Ascending aorta (tissue), 2 donors: ENCODE data around the gene ARHGAP26. TPM values are rescaled to one million over a fixed set of nuclear protein-coding genes. Genes with fewer than 3 reads are reported as not detected.

Experiments
- DNase-seq, 2 donors: peaks; one replicate each; pipeline ENCODE4 v3.0.0-alpha.2; 2019; ENCODE audit warnings: low spot score in 2 of 2
- H3K27ac ChIP-seq, 2 donors: fragments of 200-600 bp; sonication (generic); one replicate each; pipeline ENCODE4 v1.5.1; 2016 to 2017; ENCODE audit warnings: mild to moderate bottlenecking in 1 of 2
- H3K27me3 ChIP-seq: fragments of 200-600 bp; sonication (generic); one replicate; pipeline ENCODE4 v1.5.1; 2017
- H3K36me3 ChIP-seq, 2 donors: fragments of 200-600 bp; sonication (generic); one replicate each; pipeline ENCODE4 v1.5.1; 2016
- H3K4me1 ChIP-seq, 2 donors: fragments of 200-600 bp; sonication (generic); one replicate each; pipeline ENCODE4 v1.5.1; 2016 to 2017; ENCODE audit warnings: mild to moderate bottlenecking in 1 of 2
- H3K4me3 ChIP-seq, 2 donors: fragments of 200-600 bp; sonication (generic); one replicate each; pipeline ENCODE4 v1.5.1; 2016 to 2017; ENCODE audit warnings: mild to moderate bottlenecking in 1 of 2
- H3K9me3 ChIP-seq, 2 donors: fragments of 200-600 bp; sonication (generic); one replicate each; pipeline ENCODE4 v1.5.1; 2016
- intact Hi-C: fragments of 100-400 bp; cut with DNase I; formaldehyde crosslinking; loops from one replicate; pipeline ENCODE4 v1.15.1; 2023
- total RNA-seq: library from RNA; depleted of rRNA; stranded (reverse); fragments of >200 nt; gene quantifications from one replicate; pipeline ENCODE4 v1.1.0, GENCODE V29; 2016
- TF ChIP-seq, protein P1 (sequence below), 3 experiments: fragments of 200-600 bp in 2 of 3; fragments of 450-650 bp in 1 of 3; sonication (generic) in 2 of 3; IDR thresholded peaks; one replicate each; pipeline ENCODE4 v1.5.1; 2016 to 2019; ENCODE audit warnings: antibody characterized with exemption in 3 of 3, mild to moderate bottlenecking in 1 of 3, moderate library complexity in 1 of 3

ARHGAP26 gene
- total RNA-seq, 1 donor from 2014 or later = 34.9 TPM

DNA sequence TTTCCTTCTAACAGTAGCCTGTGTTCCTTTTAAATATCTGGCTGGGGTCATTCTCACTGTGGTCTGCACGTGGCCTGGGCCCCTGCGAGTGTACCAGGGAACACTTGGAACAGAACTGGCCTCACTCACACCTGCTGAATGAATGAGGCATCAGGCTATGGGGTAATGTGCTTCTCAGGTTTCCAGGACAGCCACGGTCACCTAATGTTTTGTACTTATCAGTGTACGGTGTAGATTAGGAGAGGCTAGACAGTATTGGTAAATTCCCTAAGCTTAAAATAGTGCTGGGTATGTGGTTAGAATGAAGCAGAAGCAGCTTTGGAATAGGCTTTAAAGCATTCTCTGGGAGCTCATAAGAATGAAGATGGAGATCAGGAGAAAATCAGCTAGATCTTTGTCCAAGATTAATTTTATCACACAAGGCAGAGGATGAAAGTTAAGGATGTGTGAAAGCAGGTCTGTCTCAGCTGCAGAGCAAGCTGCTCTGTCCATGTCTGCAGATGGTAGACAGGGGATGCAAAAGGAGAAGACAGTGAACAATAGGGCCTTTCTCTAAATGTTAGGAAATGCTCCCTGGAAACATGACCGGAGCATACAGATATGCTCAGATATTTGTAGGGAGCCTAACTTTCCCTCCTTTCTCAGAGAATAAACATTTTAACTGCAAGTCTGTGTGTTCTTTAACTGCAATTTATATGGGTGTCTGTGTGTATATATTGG, 365.8 kb downstream of the ARHGAP26 start:
- intact Hi-C loops = no loop called here

DNA sequence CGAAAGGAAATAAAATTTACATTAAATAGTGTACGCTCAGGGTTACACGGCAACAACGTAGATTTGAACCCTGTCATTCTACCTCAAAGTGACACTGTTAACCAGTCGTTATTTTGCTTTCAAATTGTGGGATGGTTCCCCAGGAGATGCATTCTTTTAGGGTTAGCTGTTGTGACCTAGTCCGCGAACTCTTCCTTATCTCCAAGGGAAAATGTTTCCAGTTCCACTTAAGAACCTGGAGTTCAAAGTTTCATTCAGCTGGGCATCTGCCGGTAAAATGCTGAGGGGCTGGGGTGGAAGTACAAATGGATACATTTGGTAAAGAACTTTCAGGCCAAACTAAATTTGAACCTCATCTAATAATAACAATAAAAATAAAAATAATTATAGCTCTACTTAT, 368.7 kb downstream of the ARHGAP26 start:
- DNase-seq = no peak
- Histone ChIP-seq H3K4me3 (no peak overlapping the region), H3K27me3 (no peaks in the 10 kb centered on the region), H3K36me3 (peaks cover 0 to 3% of the 10 kb centered on the region in 2 donors), H3K4me1 (peaks cover 11 to 31% of the 10 kb centered on the region in 2 donors), H3K9me3 (no peaks in the 10 kb centered on the region), H3K27ac (no peak overlapping the region)
- TF ChIP-seq, protein P1, sequence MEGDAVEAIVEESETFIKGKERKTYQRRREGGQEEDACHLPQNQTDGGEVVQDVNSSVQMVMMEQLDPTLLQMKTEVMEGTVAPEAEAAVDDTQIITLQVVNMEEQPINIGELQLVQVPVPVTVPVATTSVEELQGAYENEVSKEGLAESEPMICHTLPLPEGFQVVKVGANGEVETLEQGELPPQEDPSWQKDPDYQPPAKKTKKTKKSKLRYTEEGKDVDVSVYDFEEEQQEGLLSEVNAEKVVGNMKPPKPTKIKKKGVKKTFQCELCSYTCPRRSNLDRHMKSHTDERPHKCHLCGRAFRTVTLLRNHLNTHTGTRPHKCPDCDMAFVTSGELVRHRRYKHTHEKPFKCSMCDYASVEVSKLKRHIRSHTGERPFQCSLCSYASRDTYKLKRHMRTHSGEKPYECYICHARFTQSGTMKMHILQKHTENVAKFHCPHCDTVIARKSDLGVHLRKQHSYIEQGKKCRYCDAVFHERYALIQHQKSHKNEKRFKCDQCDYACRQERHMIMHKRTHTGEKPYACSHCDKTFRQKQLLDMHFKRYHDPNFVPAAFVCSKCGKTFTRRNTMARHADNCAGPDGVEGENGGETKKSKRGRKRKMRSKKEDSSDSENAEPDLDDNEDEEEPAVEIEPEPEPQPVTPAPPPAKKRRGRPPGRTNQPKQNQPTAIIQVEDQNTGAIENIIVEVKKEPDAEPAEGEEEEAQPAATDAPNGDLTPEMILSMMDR (IDR thresholded peaks at IDR 0.05) = no peak
- intact Hi-C loops = no loop called here

More for the DNA sequence above, 365.8 kb downstream of the ARHGAP26 start:
- no peaks in the 10 kb centered on the region for H3K9me3 ChIP-seq
- peaks cover 0 to 3% of the 10 kb centered on the region in 2 donors for H3K36me3 ChIP-seq
- no peak overlapping the region for H3K4me3 ChIP-seq
- TF ChIP-seq, protein P1 (IDR thresholded peaks at IDR 0.05) = no peak
- peaks cover 4 to 10% of the 10 kb centered on the region in 2 donors for H3K4me1 ChIP-seq
- no peaks in the 10 kb centered on the region for H3K27me3 ChIP-seq
- H3K27ac ChIP-seq = no peak overlapping the region
- DNase-seq = no peak

DNA sequence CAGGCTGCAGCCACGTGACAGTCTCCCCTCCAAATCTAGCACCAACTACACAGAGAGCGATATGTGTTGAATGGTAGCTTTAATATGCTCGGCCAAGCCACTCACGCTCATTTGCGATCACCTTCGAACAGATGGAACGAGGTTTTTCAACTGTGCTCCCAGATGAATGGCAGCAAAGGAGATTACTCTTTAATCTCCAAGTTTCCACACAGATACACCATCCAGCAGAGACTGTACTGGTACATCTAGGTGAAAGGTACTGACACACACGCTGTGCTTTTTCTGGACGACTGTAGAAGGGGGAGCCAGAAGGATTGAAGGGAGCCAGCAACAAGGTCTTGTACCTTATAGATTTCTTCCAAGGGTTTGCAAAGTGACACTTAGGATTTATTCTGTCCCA, 369.4 kb downstream of the ARHGAP26 start:
- no peak for DNase-seq
- Histone ChIP-seq H3K27ac (peak overlapping the region in 1 of 2 donors; percentile 13), H3K9me3 (no peaks in the 10 kb centered on the region), H3K4me3 (no peak overlapping the region), H3K36me3 (peaks cover 0 to 3% of the 10 kb centered on the region in 2 donors), H3K4me1 (peaks cover 11 to 31% of the 10 kb centered on the region in 2 donors), H3K27me3 (no peaks in the 10 kb centered on the region)
- intact Hi-C loops = no loop called here
- TF ChIP-seq, protein P1 (IDR thresholded peaks at IDR 0.05) = no peak

DNA sequence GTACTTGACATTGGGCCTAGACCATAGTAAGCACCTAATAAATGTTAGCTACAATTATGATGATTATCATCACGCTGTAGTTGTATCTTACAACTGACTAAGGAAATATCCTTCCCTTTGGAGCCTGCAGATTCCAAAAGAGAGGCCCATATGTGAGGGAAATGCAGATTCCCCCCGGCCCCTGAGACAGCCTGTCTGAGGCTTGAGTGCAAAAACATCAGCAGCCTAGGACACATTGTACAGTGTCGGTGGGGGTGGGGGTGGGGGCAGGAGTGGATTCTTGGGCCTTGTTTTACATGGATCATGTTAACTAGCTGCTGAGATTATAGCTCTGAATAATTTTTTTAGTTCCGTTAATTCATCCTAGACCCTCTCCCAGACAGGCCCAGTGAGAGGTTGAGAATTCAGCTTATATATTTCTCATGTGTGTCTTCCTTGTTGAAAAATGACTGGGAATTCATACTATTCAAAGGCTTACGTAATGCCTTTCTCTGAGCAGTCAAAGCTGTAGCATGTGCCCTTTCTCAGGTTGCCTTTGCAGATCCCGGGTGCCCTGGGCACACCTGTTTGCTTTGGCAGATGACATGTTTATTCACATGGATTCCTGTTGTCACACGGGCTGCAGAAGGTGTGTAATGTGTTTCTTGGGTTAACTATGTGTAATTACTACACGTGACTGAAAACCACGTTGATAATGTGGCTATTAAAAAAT, 370.5 kb downstream of the ARHGAP26 start:
- Histone ChIP-seq H3K36me3 (no peaks in the 10 kb centered on the region), H3K9me3 (no peaks in the 10 kb centered on the region), H3K4me3 (no peak overlapping the region), H3K27ac (peak overlapping the region in 1 of 2 donors; percentile 42), H3K4me1 (peaks cover 12 to 32% of the 10 kb centered on the region in 2 donors), H3K27me3 (no peaks in the 10 kb centered on the region)
- intact Hi-C loops = loop anchor here (5.0 kb wide), 2 partner anchors 37 to 262 kb away; partner anchors contain the start of gene NR3C1
- no peak for DNase-seq
- TF ChIP-seq, protein P1 (IDR thresholded peaks at IDR 0.05) = no peak

DNA sequence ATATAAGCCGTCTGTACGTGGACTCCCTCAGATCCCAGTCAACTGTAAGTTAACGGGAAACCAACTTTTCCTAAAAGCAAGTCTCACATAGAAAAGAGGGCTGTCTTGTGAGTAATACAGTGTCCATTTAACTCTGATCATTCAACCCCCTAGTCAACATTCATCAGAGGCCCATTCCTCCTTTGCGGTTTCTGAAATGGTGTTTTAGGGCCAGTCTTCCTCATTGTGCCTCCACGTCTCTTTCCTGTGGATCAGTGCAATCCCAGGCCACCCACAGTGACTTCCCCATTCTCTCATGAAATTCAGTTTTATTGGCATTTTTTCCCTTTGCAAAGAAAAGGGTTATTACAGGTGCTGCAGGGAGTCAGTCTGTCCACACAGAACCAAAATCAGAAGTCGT, 371.5 kb downstream of the ARHGAP26 start:
- intact Hi-C loops = loop anchor here (5.0 kb wide), 2 partner anchors 36 to 261 kb away; partner anchors contain the start of gene NR3C1
- Histone ChIP-seq H3K27ac (peak overlapping the region in 1 of 2 donors; percentile 77), H3K4me3 (no peak overlapping the region), H3K27me3 (no peaks in the 10 kb centered on the region), H3K9me3 (no peaks in the 10 kb centered on the region), H3K4me1 (peaks cover 13 to 42% of the 10 kb centered on the region in 2 donors), H3K36me3 (no peaks in the 10 kb centered on the region)
- no peak for DNase-seq
- TF ChIP-seq, protein P1 (IDR thresholded peaks at IDR 0.05) = no peak
